ELF-1 (cell line): ENCODE results near the gene PTPRD.
A peak's percentile ranks its signal among the peaks of the same experiment; 100 is the strongest.

Experiments used
- DNase-seq: peaks from one replicate; pipeline ENCODE4 v3.0.0-alpha.2; 2016; ENCODE audit warnings: low read depth, low spot score

Gene PTPRD

GRCh38 chr9:8779478-8779877 lies 1833.3 kb downstream of the PTPRD start:
- peak; percentile 18 for DNase-seq

GRCh38 chr9:8778356-8778755 lies 1834.4 kb downstream of the PTPRD start:
- peak; percentile 11 for DNase-seq

GRCh38 chr9:8772302-8772701 lies 1840.5 kb downstream of the PTPRD start:
- DNase-seq, result no peak

GRCh38 chr9:8769153-8769552 lies 1843.6 kb downstream of the PTPRD start:
- no peak for DNase-seq

- no peak for DNase-seq
These were observed 1846.7 kb downstream of the PTPRD start for GRCh38 chr9:8766096-8766495.

GRCh38 chr9:8764051-8764450 lies 1848.8 kb downstream of the PTPRD start:
- DNase-seq, result no peak

- peak; percentile 20 for DNase-seq
These were observed 1850.2 kb downstream of the PTPRD start for GRCh38 chr9:8762479-8763085.

GRCh38 chr9:8760000-8760767 lies 1852.6 kb downstream of the PTPRD start:
- DNase-seq, result peak; percentile 40

- no peak for DNase-seq
These were observed 1854.9 kb downstream of the PTPRD start for GRCh38 chr9:8757881-8758280.

GRCh38 chr9:8754751-8755150 lies 1858.1 kb downstream of the PTPRD start:
- DNase-seq, result no peak

GRCh38 chr9:8751406-8751930 lies 1861.3 kb downstream of the PTPRD start:
- no peak for DNase-seq

GRCh38 chr9:8750639-8751051 lies 1862.2 kb downstream of the PTPRD start:
- DNase-seq, result peak; percentile 46

- no peak for DNase-seq
These were observed 1867.5 kb downstream of the PTPRD start for GRCh38 chr9:8745347-8745746.

- no peak for DNase-seq
These were observed 1873.9 kb downstream of the PTPRD start for GRCh38 chr9:8738945-8739344.

- DNase-seq, result no peak
These were observed 1876.0 kb downstream of the PTPRD start for GRCh38 chr9:8736805-8737204.

GRCh38 chr9:8734760-8735159 lies 1878.0 kb downstream of the PTPRD start:
- peak; percentile 78 for DNase-seq

- DNase-seq, result peak; percentile 16
These were observed 1879.5 kb downstream of the PTPRD start for GRCh38 chr9:8733131-8733954.

- no peak for DNase-seq
These were observed 1880.3 kb downstream of the PTPRD start for GRCh38 chr9:8732367-8733075.

GRCh38 chr9:8730618-8731017 lies 1882.2 kb downstream of the PTPRD start:
- DNase-seq, result no peak

- DNase-seq, result no peak
These were observed 1883.9 kb downstream of the PTPRD start for GRCh38 chr9:8728910-8729309.

GRCh38 chr9:8727191-8727590 lies 1885.6 kb downstream of the PTPRD start:
- no peak for DNase-seq

- no peak for DNase-seq
These were observed 1886.1 kb downstream of the PTPRD start for GRCh38 chr9:8726692-8727091.
